GM19193 (cell line): Measurements from ENCODE around the gene OR2L8.

Source experiments
- POLR2A ChIP-seq: IDR thresholded peaks from 4 replicates; pipeline ENCODE4 v1.6.1; 2011; ENCODE audit not compliant: insufficient read depth, insufficient read length; ENCODE audit errors: extremely low read depth

The OR2L8 gene

GRCh38 chr1:247962911-247963588 lies 14.4 kb downstream of the OR2L8 start:
- no peak for TF ChIP-seq POLR2A

- no peak for TF ChIP-seq POLR2A
Measured at GRCh38 chr1:247964933-247965332, 16.3 kb downstream of the OR2L8 start, which contains the start of gene OR2AK2. OR2AK2 (plus strand) TSS chr1:247965233; CDS start chr1:247965377, 144 bp downstream.

DNA sequence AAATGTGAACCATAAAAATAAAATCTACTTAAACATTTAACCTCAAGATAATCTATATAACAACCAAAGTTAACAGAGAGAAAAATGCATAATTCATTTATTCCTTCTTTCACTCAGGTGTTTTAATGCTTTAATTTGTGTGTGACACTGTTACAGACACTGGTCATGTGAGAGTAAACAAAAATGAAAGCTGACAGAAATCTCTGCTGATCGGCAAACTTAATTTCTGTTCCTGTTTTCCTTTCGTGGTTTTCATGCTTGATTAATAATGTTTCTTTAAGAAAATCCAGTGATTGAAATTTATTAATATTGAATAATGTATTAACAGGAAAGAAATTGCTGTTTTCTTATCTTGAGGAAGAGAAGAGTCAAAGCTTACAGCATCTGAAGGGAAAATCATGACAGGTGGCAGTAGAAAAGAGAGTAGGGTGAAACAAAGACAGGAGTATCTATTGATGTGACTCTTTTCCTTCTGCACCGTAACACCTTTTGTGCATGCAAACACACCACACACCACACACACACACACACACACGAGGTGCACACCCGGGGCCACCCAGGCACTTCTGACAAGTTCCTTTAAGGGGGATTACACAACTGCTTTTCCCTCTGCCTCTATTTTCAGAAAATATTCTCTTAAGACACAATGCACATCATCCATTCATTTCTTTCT lies 18.0 kb downstream of the OR2L8 start:
- TF ChIP-seq POLR2A: no peak

- no peak for TF ChIP-seq POLR2A
Measured at GRCh38 chr1:247992986-247993385, 44.3 kb downstream of the OR2L8 start.

DNA sequence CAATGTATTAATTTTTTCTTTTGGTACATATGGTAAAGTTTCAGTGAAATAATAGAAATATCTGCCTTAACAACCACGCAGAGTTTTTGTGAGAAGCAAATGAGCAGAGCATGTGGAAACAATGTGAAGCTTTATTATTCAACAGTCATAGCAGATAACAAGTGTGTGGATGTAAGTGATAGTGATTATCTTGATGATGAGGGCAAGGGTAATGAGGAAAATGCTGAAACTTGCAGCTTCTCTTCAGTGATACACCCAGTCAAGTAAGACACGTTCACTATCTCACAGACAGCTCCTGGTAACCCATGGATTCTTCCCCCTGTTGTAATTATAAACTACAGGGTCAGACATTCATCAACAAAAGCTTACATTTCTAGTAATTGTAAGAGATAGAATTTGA lies 50.2 kb downstream of the OR2L8 start:
- no peak for TF ChIP-seq POLR2A
